Measurements from ENCODE around the gene AZU1. TPM values are rescaled to one million over a fixed set of nuclear protein-coding genes. Genes with fewer than 3 reads are reported as not detected.

The AZU1 gene
- total RNA-seq, 1 experiment from 2014 or later, result not detected

DNA sequence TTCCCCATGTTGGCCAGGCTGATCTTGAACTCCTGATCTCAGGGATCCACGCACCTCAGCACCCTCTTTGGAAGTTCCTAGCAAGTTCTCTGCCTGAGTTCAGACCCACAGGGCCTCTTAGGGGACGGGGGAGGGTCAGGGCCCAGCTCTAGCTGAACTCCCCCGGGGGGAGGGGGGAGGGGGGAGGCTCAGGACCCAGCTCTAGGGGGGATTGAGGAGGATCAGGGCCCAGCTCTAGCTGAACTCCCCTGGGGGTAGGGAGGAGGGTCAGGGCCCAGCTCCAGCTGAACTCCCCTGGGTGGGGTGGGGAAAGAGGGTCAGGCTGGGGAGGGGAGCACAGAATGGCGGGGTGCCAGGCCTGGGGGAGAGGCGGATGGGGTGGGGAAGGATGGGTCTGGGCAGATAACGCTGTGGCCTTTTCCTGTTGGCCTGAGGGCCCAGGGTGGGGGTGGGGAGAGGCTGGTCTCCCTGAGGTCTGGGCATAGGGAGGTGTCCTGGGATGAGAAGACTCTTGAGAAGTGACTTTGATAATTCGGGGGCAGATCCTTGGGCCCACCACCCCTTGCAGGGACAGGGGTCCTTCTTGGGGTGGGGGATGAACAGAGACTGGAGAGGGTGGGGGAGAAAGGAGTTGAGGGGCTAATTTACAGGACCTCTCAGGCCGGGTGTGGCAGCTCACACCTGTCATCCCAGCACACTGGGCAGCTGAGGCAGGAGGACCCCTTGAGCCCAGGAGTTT is 35.9 kb upstream of the AZU1 start:
- Histone ChIP-seq H3K27ac (ENCODE audit: low read depth, low read length, poor library complexity, severe bottlenecking) (no peak overlapping the region), H3K27me3 (replicated peaks; ENCODE audit: insufficient read depth, low read depth, low read length, poor library complexity) (no peaks in the 10 kb centered on the region), H3K4me3 (ENCODE audit: low read depth, low read length, poor library complexity, severe bottlenecking) (no peak overlapping the region), H3K9me3 (ENCODE audit: low read depth, low read length, poor library complexity, severe bottlenecking) (no peaks in the 10 kb centered on the region), H3K36me3 (ENCODE audit: insufficient read depth, low read length, poor library complexity, severe bottlenecking) (no peaks in the 10 kb centered on the region), H3K4me1 (ENCODE audit: insufficient read depth, low read length, poor library complexity, severe bottlenecking) (peaks cover 7% of the 10 kb centered on the region)
- ChIA-PET POLR2A (ENCODE audit: low non-redundant PET) (no interaction called here), CTCF (no interaction called here)
- no peak for DNase-seq (ENCODE audit: low spot score)
- BruUV-seq (replicated peaks), result no TSS peak
- intact Hi-C loops (cut with micrococcal nuclease; ENCODE audit: unreplicated experiment), result no loop called here
- no peak for TF ChIP-seq EZH2 (IDR thresholded peaks at IDR 0.05; ENCODE audit: borderline replicate concordance, low read depth, low read length, poor library complexity, severe bottlenecking)
- TF ChIP-seq, protein P1, sequence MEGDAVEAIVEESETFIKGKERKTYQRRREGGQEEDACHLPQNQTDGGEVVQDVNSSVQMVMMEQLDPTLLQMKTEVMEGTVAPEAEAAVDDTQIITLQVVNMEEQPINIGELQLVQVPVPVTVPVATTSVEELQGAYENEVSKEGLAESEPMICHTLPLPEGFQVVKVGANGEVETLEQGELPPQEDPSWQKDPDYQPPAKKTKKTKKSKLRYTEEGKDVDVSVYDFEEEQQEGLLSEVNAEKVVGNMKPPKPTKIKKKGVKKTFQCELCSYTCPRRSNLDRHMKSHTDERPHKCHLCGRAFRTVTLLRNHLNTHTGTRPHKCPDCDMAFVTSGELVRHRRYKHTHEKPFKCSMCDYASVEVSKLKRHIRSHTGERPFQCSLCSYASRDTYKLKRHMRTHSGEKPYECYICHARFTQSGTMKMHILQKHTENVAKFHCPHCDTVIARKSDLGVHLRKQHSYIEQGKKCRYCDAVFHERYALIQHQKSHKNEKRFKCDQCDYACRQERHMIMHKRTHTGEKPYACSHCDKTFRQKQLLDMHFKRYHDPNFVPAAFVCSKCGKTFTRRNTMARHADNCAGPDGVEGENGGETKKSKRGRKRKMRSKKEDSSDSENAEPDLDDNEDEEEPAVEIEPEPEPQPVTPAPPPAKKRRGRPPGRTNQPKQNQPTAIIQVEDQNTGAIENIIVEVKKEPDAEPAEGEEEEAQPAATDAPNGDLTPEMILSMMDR (conservative IDR thresholded peaks at IDR 0.05; ENCODE audit: low read depth, low read length), result no peak

DNA sequence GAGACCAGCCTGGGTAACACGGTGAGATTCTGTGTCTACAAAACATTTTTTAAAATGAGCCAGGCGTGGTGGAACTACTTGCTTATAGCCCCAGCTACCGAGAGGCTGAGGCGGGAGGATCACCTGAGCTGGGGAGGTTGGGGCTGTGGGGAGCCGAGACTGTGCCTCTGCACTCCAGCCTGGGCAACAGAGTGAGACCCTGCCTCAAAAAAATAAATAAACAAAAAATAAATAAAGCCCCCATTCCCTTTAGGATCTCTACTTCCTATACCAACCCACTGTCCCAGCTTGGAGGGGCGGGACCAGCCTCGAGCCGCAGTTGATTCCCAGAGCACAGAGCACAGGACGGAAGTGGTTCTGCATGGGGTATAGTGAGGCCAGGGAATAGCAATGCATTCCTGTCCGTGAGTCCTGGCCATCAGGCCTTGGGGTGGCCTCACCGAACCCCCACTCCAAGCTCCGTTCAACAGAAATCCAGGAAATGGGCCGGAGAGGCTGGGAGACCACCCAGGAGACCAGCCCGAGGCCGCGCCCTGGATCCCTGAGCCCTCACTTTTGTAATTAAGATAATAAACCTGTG is 35.2 kb upstream of the AZU1 start:
- ChIA-PET CTCF (no interaction called here), POLR2A (ENCODE audit: low non-redundant PET) (interaction anchor here (0.5 kb wide), 1 partner anchor 190 kb away, joined by 3 read pairs; no protein-coding TSS in a partner anchor)
- no peak overlapping the region for H3K27ac ChIP-seq (ENCODE audit: low read depth, low read length, poor library complexity, severe bottlenecking)
- H3K4me1 ChIP-seq (ENCODE audit: insufficient read depth, low read length, poor library complexity, severe bottlenecking), result peaks cover 7% of the 10 kb centered on the region
- H3K4me3 ChIP-seq (ENCODE audit: low read depth, low read length, poor library complexity, severe bottlenecking), result no peak overlapping the region
- TF ChIP-seq EZH2 (IDR thresholded peaks at IDR 0.05; ENCODE audit: borderline replicate concordance, low read depth, low read length, poor library complexity, severe bottlenecking), result no peak
- TF ChIP-seq, protein P1 (conservative IDR thresholded peaks at IDR 0.05; ENCODE audit: low read depth, low read length), result no peak
- intact Hi-C loops (cut with micrococcal nuclease; ENCODE audit: unreplicated experiment), result no loop called here
- DNase-seq (ENCODE audit: low spot score), result no peak
- no peaks in the 10 kb centered on the region for H3K27me3 ChIP-seq (replicated peaks; ENCODE audit: insufficient read depth, low read depth, low read length, poor library complexity)
- no peaks in the 10 kb centered on the region for H3K36me3 ChIP-seq (ENCODE audit: insufficient read depth, low read length, poor library complexity, severe bottlenecking)
- BruUV-seq (replicated peaks), result no TSS peak
- no peaks in the 10 kb centered on the region for H3K9me3 ChIP-seq (ENCODE audit: low read depth, low read length, poor library complexity, severe bottlenecking)

DNA sequence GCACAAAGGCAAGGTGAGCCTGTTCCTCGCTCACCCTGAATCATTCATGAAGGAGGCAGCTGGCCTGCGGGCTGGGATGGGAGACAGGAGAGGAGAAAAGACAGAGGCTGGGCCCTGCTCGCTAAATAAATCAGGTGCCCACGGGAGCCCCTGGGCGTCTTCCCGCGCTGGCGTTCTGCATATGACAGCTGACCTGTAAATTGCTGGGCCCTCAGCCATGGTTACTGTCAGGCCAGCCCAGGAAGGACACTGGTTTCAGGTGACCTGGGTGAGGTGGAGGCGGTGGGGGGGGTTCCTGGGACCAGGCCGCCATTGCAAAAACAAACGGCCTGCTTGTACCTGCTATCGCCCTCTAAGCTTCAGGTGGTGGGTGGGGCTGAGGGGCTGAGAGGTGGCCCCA is 33.8 kb upstream of the AZU1 start:
- ChIA-PET CTCF (no interaction called here), POLR2A (ENCODE audit: low non-redundant PET) (interaction anchor here (0.6 kb wide), 1 partner anchor 9 kb away, joined by 3 read pairs; no protein-coding TSS in a partner anchor)
- Histone ChIP-seq H3K4me1 (ENCODE audit: insufficient read depth, low read length, poor library complexity, severe bottlenecking) (peaks cover 8% of the 10 kb centered on the region), H3K4me3 (ENCODE audit: low read depth, low read length, poor library complexity, severe bottlenecking) (no peak overlapping the region), H3K27me3 (replicated peaks; ENCODE audit: insufficient read depth, low read depth, low read length, poor library complexity) (no peaks in the 10 kb centered on the region), H3K9me3 (ENCODE audit: low read depth, low read length, poor library complexity, severe bottlenecking) (no peaks in the 10 kb centered on the region), H3K36me3 (ENCODE audit: insufficient read depth, low read length, poor library complexity, severe bottlenecking) (peaks cover 6% of the 10 kb centered on the region), H3K27ac (ENCODE audit: low read depth, low read length, poor library complexity, severe bottlenecking) (no peak overlapping the region)
- intact Hi-C loops (cut with micrococcal nuclease; ENCODE audit: unreplicated experiment), result no loop called here
- TF ChIP-seq, protein P1 (conservative IDR thresholded peaks at IDR 0.05; ENCODE audit: low read depth, low read length), result no peak
- no peak for TF ChIP-seq EZH2 (IDR thresholded peaks at IDR 0.05; ENCODE audit: borderline replicate concordance, low read depth, low read length, poor library complexity, severe bottlenecking)
- no peak for DNase-seq (ENCODE audit: low spot score)
- BruUV-seq (replicated peaks), result no TSS peak
